Nephron (organoid): ENCODE results near the gene MAB21L4.
A peak's percentile ranks its signal among the peaks of the same experiment; 100 is the strongest.

Experiments
- H3K27ac Mint-ChIP-seq, 3 experiments: 2 replicates each; pipeline ENCODE4 v1.8.0; 2020; ENCODE audit warnings: mixed read lengths in 3 of 3, mild to moderate bottlenecking in 2 of 3, moderate library complexity in 1 of 3
- H3K27me3 Mint-ChIP-seq: 2 replicates; pipeline ENCODE4 v1.8.0; 2021; ENCODE audit warnings: low read depth, mild to moderate bottlenecking, moderate library complexity, mixed read lengths
- H3K36me3 Mint-ChIP-seq: 2 replicates; pipeline ENCODE4 v1.8.0; 2020; ENCODE audit warnings: low read depth, mixed read lengths
- H3K4me1 Mint-ChIP-seq: 2 replicates; pipeline ENCODE4 v1.8.0; 2020; ENCODE audit warnings: mixed read lengths
- H3K4me3 Mint-ChIP-seq, 3 experiments: 2 replicates each; pipeline ENCODE4 v1.8.0; 2020; ENCODE audit warnings: mild to moderate bottlenecking in 3 of 3, mixed read lengths in 3 of 3, moderate library complexity in 2 of 3
- H3K9me3 Mint-ChIP-seq: 2 replicates; pipeline ENCODE4 v1.8.0; 2020; ENCODE audit warnings: mixed read lengths
- TF ChIP-seq, protein P1 (sequence below), 3 experiments: fragments of 200-600 bp; sonication (generic); IDR thresholded peaks; one replicate each; pipeline ENCODE4 v1.5.0; 2021; ENCODE audit warnings: antibody characterized with exemption in 3 of 3; ENCODE audit not compliant: unreplicated experiment in 3 of 3

The MAB21L4 gene

DNA sequence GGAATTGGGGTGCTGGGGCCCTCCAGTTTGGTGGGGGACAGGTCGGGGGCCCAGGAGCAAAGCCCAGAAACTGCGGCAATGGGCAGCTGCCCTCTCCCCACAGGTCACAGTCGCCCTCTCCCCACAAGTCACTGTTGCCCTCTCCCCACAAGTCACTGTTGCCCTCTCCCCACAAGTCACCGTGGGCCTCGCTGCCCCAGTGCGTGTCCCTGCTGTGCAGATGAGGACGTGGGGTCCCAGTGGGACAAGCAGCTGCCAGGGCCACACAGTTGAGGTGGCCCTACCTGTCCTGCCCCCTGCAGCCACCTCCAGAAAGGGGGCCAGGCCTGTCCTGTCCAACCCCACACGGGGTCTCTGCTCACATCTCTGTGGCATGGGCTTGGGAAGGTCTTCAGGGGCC, 40.3 kb downstream of the MAB21L4 start:
- peaks cover 15% of the 10 kb centered on the region for H3K9me3 Mint-ChIP-seq
- H3K36me3 Mint-ChIP-seq = no peaks in the 10 kb centered on the region
- H3K27ac Mint-ChIP-seq = no peak overlapping the region
- H3K4me1 Mint-ChIP-seq = no peaks in the 10 kb centered on the region
- H3K27me3 Mint-ChIP-seq = peaks cover 18% of the 10 kb centered on the region
- no peak overlapping the region for H3K4me3 Mint-ChIP-seq
- TF ChIP-seq, protein P1, sequence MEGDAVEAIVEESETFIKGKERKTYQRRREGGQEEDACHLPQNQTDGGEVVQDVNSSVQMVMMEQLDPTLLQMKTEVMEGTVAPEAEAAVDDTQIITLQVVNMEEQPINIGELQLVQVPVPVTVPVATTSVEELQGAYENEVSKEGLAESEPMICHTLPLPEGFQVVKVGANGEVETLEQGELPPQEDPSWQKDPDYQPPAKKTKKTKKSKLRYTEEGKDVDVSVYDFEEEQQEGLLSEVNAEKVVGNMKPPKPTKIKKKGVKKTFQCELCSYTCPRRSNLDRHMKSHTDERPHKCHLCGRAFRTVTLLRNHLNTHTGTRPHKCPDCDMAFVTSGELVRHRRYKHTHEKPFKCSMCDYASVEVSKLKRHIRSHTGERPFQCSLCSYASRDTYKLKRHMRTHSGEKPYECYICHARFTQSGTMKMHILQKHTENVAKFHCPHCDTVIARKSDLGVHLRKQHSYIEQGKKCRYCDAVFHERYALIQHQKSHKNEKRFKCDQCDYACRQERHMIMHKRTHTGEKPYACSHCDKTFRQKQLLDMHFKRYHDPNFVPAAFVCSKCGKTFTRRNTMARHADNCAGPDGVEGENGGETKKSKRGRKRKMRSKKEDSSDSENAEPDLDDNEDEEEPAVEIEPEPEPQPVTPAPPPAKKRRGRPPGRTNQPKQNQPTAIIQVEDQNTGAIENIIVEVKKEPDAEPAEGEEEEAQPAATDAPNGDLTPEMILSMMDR (IDR thresholded peaks at IDR 0.05; ENCODE audit: unreplicated experiment in 3 of 3) = no peak

DNA sequence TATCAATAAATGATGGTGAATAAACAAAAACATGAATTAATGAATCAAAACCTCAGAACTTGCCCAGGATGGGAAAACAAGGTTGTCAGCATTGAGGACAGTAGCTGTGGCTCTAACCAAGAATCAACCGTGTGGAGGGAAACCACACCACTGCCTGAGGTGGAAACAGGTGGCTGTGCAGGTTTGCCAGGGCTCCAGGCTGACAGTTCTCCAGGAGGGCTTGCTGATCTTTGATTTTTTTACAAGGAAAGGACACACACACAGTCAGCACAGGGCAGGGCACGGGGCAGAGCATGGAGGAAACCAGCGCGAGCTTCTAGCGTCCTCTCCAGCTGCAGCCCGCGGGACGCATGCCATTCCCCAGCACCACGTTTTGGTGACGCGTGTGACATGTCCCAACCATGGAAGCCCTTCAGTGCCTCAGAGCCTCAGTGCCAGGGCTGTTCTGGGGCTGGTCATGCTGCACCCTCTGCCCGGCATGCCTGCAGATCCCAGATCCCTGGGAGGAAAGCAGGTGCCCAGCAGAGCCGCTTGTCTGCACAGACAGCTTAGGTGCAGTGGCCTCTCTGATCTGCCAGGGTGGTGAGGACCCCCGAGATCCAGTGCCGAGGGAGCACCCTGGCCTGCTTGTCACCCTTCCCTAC, 43.2 kb downstream of the MAB21L4 start:
- Mint-ChIP-seq H3K27me3 (peaks cover 17% of the 10 kb centered on the region), H3K9me3 (peaks cover 15% of the 10 kb centered on the region), H3K27ac (no peak overlapping the region), H3K36me3 (no peaks in the 10 kb centered on the region), H3K4me3 (no peak overlapping the region), H3K4me1 (no peaks in the 10 kb centered on the region)
- TF ChIP-seq, protein P1 (IDR thresholded peaks at IDR 0.05; ENCODE audit: unreplicated experiment in 3 of 3) = no peak

DNA sequence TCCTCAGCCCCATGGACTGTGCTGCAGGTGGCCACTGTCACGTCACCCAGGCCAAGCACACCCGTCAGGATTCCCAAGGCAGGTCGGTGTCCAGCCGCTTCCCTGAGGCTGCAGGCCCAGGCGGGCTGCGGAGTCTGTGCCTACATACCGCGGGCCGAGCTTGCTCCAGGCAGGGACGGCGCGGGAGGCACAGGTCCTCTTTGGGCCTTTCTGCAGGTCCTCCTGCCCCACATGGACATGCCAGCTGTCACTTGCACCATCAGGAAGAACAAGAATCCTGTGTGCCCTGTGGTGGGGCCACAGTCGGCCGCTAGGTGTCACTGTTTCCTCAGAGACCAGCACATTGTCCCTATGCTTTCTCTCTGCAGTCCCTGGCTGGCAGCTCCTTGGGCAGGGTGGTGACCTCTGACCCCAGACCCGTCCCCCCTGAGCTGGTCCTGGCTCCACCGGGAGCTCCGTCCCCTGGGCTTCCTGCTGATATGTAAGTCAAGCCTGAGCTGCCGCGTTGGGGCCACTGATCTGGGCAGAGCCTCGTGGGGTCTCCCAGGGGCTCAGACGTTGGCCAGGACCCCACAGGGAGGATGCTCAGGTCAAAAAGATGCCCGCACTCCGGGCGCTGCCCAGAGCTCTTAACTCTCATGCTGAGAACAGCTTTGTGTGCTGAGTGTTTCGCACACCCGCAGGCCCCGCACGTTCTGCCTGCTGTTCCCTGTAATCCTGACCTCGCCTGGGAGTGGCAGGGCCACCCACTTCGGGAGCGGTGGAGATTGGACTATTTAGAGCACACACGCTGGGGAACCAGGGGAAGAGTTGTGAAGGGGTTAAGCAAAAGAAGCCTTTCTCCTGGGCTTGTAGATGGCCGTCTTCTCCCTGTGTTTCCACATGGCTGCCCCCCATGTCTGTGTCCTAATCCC, 44.6 kb downstream of the MAB21L4 start:
- H3K9me3 Mint-ChIP-seq = peaks cover 15% of the 10 kb centered on the region
- no peaks in the 10 kb centered on the region for H3K4me1 Mint-ChIP-seq
- H3K27me3 Mint-ChIP-seq = peaks cover 21% of the 10 kb centered on the region
- no peak overlapping the region for H3K4me3 Mint-ChIP-seq
- TF ChIP-seq, protein P1 (IDR thresholded peaks at IDR 0.05; ENCODE audit: unreplicated experiment in 3 of 3) = peak; percentile 97
- H3K36me3 Mint-ChIP-seq = no peaks in the 10 kb centered on the region
- H3K27ac Mint-ChIP-seq = no peak overlapping the region

DNA sequence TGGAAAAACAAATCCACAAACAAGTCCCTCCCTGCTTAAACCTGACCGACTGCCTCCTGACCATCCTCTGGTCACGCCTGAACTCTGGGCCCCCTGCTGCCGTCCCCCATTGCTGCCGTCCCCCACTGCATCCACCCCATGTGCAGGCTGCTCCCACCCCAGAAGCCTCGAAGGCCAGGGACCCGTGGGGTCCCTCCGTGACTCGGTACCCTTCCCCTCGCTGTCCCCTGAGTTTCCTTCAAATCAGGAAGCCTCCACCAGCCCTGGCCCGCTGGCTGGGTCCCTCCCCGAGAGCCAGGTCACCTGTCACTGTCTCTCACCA, 45.2 kb downstream of the MAB21L4 start:
- Mint-ChIP-seq H3K27me3 (peaks cover 21% of the 10 kb centered on the region), H3K9me3 (peaks cover 15% of the 10 kb centered on the region), H3K4me1 (no peaks in the 10 kb centered on the region), H3K27ac (no peak overlapping the region), H3K4me3 (no peak overlapping the region), H3K36me3 (no peaks in the 10 kb centered on the region)
- TF ChIP-seq, protein P1 (IDR thresholded peaks at IDR 0.05; ENCODE audit: unreplicated experiment in 3 of 3) = no peak

DNA sequence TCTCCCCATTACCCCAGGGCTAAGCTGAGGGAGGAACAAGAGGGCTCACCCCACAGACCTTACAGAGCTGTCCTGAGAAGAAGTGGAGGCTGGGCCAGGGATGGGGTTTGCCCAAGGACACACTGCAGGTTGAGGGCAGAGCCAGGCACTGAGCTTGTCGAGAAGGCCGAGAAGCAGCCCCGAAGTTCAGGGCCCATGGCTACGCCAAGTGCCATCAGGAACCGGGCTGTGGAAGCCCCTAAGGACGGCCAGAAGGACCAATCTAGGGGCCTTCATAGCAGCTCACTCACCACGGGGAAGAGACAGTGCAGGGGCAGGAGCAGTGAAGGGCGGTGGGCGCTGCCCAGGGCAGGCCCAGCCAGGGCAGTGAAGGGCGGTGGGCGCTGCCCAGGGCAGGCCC, 45.9 kb downstream of the MAB21L4 start:
- Mint-ChIP-seq H3K9me3 (peaks cover 13% of the 10 kb centered on the region), H3K36me3 (no peaks in the 10 kb centered on the region), H3K27ac (no peak overlapping the region), H3K27me3 (peaks cover 25% of the 10 kb centered on the region), H3K4me1 (no peaks in the 10 kb centered on the region), H3K4me3 (no peak overlapping the region)
- TF ChIP-seq, protein P1 (IDR thresholded peaks at IDR 0.05; ENCODE audit: unreplicated experiment in 3 of 3) = no peak
